Right atrium auricular region (tissue), 2 donors: ENCODE measurements around the gene KLHL17. TPM values are rescaled to one million over a fixed set of nuclear protein-coding genes. Genes with fewer than 3 reads are reported as not detected.

ENCODE experiments used
- DNase-seq: peaks from one replicate; pipeline ENCODE4 v3.0.0-alpha.2; 2019; ENCODE audit warnings: low spot score
- H3K27ac ChIP-seq, 2 donors: fragments of 200-600 bp; sonication (generic); 1 replicate in 1 of 2; 2 replicates in 1 of 2; pipeline ENCODE4 v1.5.1; 2016 to 2019
- H3K27me3 ChIP-seq, 2 donors: fragments of 200-600 bp; sonication (generic); one replicate each; pipeline versions ENCODE4 v1.5.1 to v1.6.0; 2017 to 2019
- H3K36me3 ChIP-seq: fragments of 200-600 bp; sonication (generic); one replicate; pipeline ENCODE4 v1.5.1; 2016
- H3K4me1 ChIP-seq, 2 donors: fragments of 200-600 bp; sonication (generic); one replicate each; pipeline versions ENCODE4 v1.5.1 to v1.6.0; 2017 to 2019
- H3K4me3 ChIP-seq, 2 donors: fragments of 200-600 bp; sonication (generic); 1 replicate in 1 of 2; 2 replicates in 1 of 2; pipeline ENCODE4 v1.5.1; 2017 to 2019; ENCODE audit warnings: mild to moderate bottlenecking in 1 of 2, moderate library complexity in 1 of 2
- H3K9me3 ChIP-seq, 2 donors: fragments of 200-600 bp; sonication (generic); one replicate each; pipeline ENCODE4 v1.5.1; 2019
- total RNA-seq, 2 donors: library from RNA; depleted of rRNA; stranded (reverse); fragments of >200 nt; gene quantifications; one replicate each; pipeline ENCODE4 v1.1.0, GENCODE V29; 2016
- TF ChIP-seq, protein P1 (sequence below), 2 donors: fragments of 200-600 bp; sonication (generic); IDR thresholded peaks; one replicate each; pipeline ENCODE4 v1.5.1; 2019; ENCODE audit warnings: antibody characterized with exemption in 2 of 2

The KLHL17 gene
- total RNA-seq, 2 donors from 2014 or later: 2.4 to 2.9 TPM

DNA sequence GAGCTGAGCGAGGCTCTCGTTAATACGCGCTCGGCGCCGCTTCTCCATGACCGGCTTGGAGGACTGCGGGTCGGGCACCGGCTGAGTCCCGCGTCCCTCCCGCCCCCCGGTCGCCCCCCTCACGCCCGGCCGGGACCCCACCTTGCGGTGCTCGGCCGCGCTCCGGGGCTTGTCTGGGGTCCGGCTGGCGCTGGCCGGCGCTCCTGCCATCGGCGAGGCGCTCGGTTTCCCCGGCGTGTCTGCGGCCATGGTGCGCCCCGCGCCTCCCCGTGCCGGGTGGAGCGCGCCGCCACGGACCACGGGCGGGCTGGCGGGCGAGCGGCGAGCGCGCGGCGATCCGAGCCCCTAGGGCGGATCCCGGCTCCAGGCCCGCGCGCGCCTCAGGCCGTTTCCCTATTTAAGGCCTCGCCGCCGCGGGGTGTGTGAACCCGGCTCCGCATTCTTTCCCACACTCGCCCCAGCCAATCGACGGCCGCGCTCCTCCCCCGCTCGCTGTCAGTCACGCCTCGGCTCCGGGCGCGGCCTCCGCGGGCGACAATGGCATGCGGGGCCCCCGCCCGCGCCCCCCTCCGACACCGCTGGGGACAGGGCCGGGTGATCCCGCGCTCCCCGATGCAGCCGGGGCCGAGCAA, 39.5 kb downstream of the KLHL17 start, which contains the start of gene HES4:
Gene HES4 (minus strand): TSS at position 373 of the 632 bp plus-strand sequence. CDS start 124 bp downstream, at position 249.
- peak within 1 kb of the TSS; percentile 80 to 81 for H3K4me3 ChIP-seq
- TF ChIP-seq, protein P1, sequence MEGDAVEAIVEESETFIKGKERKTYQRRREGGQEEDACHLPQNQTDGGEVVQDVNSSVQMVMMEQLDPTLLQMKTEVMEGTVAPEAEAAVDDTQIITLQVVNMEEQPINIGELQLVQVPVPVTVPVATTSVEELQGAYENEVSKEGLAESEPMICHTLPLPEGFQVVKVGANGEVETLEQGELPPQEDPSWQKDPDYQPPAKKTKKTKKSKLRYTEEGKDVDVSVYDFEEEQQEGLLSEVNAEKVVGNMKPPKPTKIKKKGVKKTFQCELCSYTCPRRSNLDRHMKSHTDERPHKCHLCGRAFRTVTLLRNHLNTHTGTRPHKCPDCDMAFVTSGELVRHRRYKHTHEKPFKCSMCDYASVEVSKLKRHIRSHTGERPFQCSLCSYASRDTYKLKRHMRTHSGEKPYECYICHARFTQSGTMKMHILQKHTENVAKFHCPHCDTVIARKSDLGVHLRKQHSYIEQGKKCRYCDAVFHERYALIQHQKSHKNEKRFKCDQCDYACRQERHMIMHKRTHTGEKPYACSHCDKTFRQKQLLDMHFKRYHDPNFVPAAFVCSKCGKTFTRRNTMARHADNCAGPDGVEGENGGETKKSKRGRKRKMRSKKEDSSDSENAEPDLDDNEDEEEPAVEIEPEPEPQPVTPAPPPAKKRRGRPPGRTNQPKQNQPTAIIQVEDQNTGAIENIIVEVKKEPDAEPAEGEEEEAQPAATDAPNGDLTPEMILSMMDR (IDR thresholded peaks at IDR 0.05): no peak
- peak within 1 kb of the TSS; percentile 99 for H3K27ac ChIP-seq
- peaks cover 0 to 49% of the 10 kb centered on the region in 2 donors for H3K4me1 ChIP-seq
- peak; percentile 96 for DNase-seq
- H3K27me3 ChIP-seq: no peaks in the 10 kb centered on the region
- no peaks in the 10 kb centered on the region for H3K36me3 ChIP-seq
- no peaks in the 10 kb centered on the region for H3K9me3 ChIP-seq

DNA sequence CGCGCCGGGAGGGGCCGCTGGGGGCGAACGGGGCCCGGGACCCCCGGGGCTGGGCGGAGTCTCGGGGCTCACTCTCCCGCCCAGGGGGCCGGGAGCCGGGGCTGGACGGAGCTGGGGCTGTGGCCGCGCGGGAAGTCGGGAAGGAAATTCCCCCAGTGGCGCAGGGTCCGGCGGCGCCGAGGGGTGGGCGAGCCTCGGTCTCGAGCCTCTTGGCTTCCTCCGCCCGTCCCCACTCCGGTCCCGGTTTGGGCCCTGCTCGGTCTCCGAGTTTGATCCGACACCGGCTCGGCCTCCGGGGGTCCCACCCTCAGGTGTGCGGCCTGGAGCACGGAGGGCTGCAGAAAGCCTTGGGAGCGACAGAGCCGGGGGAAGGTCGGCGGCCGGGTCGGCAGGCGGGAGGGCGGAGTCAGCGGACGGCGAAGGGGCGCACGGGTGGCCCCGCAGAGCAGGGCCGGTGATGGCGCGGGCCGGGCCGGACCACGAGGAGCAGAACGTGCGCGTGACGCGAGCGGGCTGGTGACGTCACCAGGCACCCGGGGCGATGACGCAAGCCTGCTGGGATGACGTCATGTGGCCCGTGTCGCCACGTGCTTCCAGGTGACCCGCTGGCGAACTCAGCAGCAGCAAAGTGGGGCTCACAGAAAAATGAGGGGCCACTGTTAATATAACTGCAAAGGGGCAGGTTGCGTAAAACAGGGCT, 40.1 kb downstream of the KLHL17 start:
- Histone ChIP-seq H3K9me3 (no peaks in the 10 kb centered on the region), H3K27me3 (no peaks in the 10 kb centered on the region), H3K27ac (peak overlapping the region; percentile 99), H3K4me1 (peaks cover 0 to 56% of the 10 kb centered on the region in 2 donors), H3K4me3 (peak overlapping the region; percentile 80 to 81), H3K36me3 (no peaks in the 10 kb centered on the region)
- DNase-seq: peak; percentile 86
- TF ChIP-seq, protein P1 (IDR thresholded peaks at IDR 0.05): no peak

DNA sequence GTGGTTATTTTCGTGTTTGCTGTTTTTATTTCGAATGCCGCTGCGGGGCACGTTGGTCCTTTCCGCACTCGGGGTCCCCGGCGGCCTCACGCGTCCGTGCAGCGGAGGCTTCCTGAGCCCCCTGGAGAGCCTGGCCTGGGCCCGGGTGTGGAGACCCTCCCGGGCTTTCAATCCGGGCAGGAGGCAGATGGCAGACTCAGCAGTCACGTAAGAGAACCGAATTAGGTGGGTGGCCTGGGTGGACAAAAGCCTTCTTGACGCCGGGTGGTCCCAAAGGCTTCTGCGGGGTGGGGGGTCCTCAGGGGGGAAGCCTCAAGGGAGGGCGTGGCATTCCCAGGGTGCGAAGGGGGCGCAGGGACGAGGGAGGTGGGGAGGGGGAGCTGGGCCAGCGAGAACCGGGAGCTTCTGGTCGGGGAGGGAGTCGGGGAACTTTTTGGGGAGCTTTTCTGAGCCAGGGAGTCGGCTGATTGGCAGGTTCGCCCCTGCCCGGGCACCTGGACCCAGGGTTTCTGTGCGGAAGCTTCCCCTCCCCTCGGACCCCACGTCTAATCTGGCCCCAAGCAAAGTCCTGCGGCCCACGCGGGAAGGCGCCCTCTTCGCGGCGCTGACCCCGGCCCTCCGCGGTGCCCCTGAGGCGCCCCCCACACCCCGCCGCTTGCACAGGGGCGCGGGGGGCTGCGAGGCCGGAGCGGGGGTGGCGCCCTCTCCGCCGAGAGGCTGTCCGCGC, 40.8 kb downstream of the KLHL17 start:
- H3K27me3 ChIP-seq: no peaks in the 10 kb centered on the region

DNA sequence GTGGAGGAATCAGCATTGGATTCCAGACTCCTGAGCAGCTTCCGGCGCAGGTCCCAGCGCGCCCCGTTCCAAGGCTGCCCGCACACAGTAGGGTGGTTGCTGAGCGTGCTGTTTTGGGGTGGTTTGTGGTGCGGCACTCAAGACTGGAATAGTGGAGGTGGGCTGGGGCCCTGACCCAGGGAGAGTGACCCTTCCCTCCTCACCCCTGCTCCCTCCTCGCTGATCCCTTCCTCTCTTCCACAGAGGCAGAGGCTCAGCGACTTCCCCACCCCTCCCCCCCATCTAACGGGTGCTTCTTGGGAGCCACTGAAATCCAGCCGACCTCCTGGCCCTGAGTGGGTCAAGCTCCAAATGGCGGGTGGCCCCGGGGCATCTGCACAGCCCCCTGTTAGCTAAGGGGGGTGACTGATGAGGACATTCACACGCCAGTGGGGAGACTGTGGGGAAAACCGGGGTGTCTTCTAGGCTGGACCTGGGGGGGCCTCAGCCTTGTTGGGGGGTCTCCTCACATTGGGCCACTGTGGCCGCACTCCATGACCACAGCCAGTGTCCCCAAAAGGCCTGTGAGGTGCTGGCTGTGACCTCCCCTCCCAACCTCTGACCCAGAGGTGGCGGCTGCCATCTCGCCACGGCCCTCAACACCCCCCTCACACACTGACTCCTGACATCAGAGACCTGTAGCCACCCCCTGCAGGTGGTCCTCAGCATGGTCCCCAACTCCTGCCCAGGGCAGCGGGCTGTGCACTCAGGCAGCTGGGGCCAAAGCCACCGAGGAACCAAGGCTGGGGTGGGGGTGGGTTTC, 43.4 kb downstream of the KLHL17 start:
- Histone ChIP-seq H3K4me1 (peaks cover 0 to 52% of the 10 kb centered on the region in 2 donors), H3K36me3 (no peaks in the 10 kb centered on the region), H3K9me3 (no peaks in the 10 kb centered on the region), H3K4me3 (no peak overlapping the region), H3K27ac (no peak overlapping the region), H3K27me3 (no peaks in the 10 kb centered on the region)
- TF ChIP-seq, protein P1 (IDR thresholded peaks at IDR 0.05): no peak
- no peak for DNase-seq

More for the DNA sequence above, 40.8 kb downstream of the KLHL17 start:
- Histone ChIP-seq H3K4me1 (peaks cover 0 to 63% of the 10 kb centered on the region in 2 donors), H3K36me3 (no peaks in the 10 kb centered on the region), H3K9me3 (no peaks in the 10 kb centered on the region), H3K4me3 (peak overlapping the region; percentile 80 to 81), H3K27ac (peak overlapping the region; percentile 99)
- TF ChIP-seq, protein P1 (IDR thresholded peaks at IDR 0.05): no peak
- DNase-seq: no peak

DNA sequence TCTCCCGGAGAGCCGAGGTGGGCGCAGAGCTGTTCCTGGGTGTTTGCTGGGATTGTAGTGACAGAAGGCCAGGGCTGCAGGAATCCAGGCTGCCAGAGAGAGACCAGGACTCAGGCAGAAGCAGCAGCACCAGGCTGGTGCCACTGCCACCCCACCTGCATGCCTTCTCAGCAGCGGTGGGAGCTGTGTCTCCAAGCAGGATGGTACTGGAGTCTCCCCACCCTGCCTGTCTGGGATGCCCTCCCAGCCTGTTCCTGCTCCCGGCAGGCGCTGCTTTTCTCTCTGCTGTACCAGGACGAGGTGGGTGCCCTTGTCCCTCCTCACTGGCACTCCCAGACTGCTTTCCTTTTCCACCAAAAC, 44.0 kb downstream of the KLHL17 start:
- Histone ChIP-seq H3K27me3 (no peaks in the 10 kb centered on the region), H3K4me3 (no peak overlapping the region), H3K9me3 (no peaks in the 10 kb centered on the region), H3K27ac (peak overlapping the region in 1 of 2 donors; percentile 37), H3K36me3 (no peaks in the 10 kb centered on the region), H3K4me1 (peaks cover 0 to 46% of the 10 kb centered on the region in 2 donors)
- no peak for DNase-seq
- TF ChIP-seq, protein P1 (IDR thresholded peaks at IDR 0.05): no peak
